GM21423 (cell line): Measurements from ENCODE around the gene DRD2.

Experiments used
- ATAC-seq: cut with Tn5 transposase; IDR thresholded peaks from one replicate; pipeline ENCODE4 v1.9.1; 2021; ENCODE audit warnings: mild to moderate bottlenecking, moderate library complexity; ENCODE audit not compliant: unreplicated experiment

Gene DRD2

GRCh38 chr11:113377681-113378412 lies 97.4 kb downstream of the DRD2 start:
- ATAC-seq = no peak

GRCh38 chr11:113376156-113376555 lies 99.0 kb downstream of the DRD2 start:
- no peak for ATAC-seq

- ATAC-seq = no peak
These were observed 99.8 kb downstream of the DRD2 start for GRCh38 chr11:113375402-113375801.

- no peak for ATAC-seq
These were observed 101.1 kb downstream of the DRD2 start for GRCh38 chr11:113373981-113374560.

GRCh38 chr11:113373306-113373705 lies 101.9 kb downstream of the DRD2 start:
- no peak for ATAC-seq

GRCh38 chr11:113372309-113372708 lies 102.9 kb downstream of the DRD2 start:
- ATAC-seq = no peak

GRCh38 chr11:113370634-113371033 lies 104.6 kb downstream of the DRD2 start:
- ATAC-seq = no peak

- ATAC-seq = no peak
These were observed 105.8 kb downstream of the DRD2 start for GRCh38 chr11:113369411-113369810.

- no peak for ATAC-seq
These were observed 109.3 kb downstream of the DRD2 start for GRCh38 chr11:113365895-113366294.

GRCh38 chr11:113363996-113364641 lies 111.1 kb downstream of the DRD2 start:
- ATAC-seq = no peak

- ATAC-seq = no peak
These were observed 111.8 kb downstream of the DRD2 start for GRCh38 chr11:113363406-113363805.
